K562 (cell line): Measurements from ENCODE around the gene COPE. TPM values are rescaled to one million over a fixed set of nuclear protein-coding genes. Genes with fewer than 3 reads are reported as not detected.

Experiments
- ATF3 ChIP-seq, 2 experiments: fragments of 450-650 bp in 1 of 2; sonication (generic) in 1 of 2; formaldehyde crosslinking in 1 of 2; IDR thresholded peaks in 1 of 2; conservative IDR thresholded peaks in 1 of 2; 2 replicates each; pipeline versions ENCODE4 v1.6.1 to v1.8.1; 2016 to 2023; ENCODE audit warnings: mild to moderate bottlenecking in 2 of 2, moderate library complexity in 2 of 2, inconsistent platforms in 1 of 2, missing genetic modification reagents in 1 of 2
- ERF ChIP-seq: fragments of 450-650 bp; formaldehyde crosslinking; IDR thresholded peaks from 2 replicates; pipeline ENCODE4 v1.4.0; 2020; ENCODE audit warnings: mild to moderate bottlenecking, mixed read lengths
- HNRNPL ChIP-seq: fragments of 200-400 bp; formaldehyde crosslinking; IDR thresholded peaks from 2 replicates; pipeline ENCODE4 v1.6.1; 2017; ENCODE audit warnings: low read depth, mild to moderate bottlenecking, low read length
- KDM2B ChIP-seq: fragments of 250-450 bp; sonication (Bioruptor Pico); IDR thresholded peaks from 2 replicates; pipeline ENCODE4 v1.8.0; 2021; ENCODE audit warnings: mild to moderate bottlenecking, moderate library complexity
- NONO ChIP-seq, 2 experiments: fragments of 200-400 bp in 1 of 2; fragments of 450-650 bp in 1 of 2; formaldehyde crosslinking in 1 of 2; IDR thresholded peaks; 2 replicates each; pipeline ENCODE4 v1.6.1; 2017; ENCODE audit warnings: low read depth in 2 of 2, mild to moderate bottlenecking in 2 of 2, moderate library complexity in 2 of 2, low read length in 1 of 2
- RB1 ChIP-seq: fragments of 450-650 bp; IDR thresholded peaks from 2 replicates; pipeline ENCODE4 v1.6.1; 2017; ENCODE audit warnings: low read depth, mild to moderate bottlenecking
- RBFOX2 ChIP-seq: fragments of 200-400 bp; formaldehyde crosslinking; IDR thresholded peaks from 2 replicates; pipeline ENCODE4 v1.6.1; 2017; ENCODE audit warnings: low read depth, mild to moderate bottlenecking, low read length, moderate library complexity
- REST ChIP-seq, 2 experiments: fragments of 450-650 bp; formaldehyde crosslinking in 1 of 2; IDR thresholded peaks; 2 replicates each; pipeline versions ENCODE4 v1.4.0 to v1.6.1; 2014 to 2020; ENCODE audit warnings: mild to moderate bottlenecking in 2 of 2, borderline replicate concordance in 1 of 2, low read depth in 1 of 2
- TFAM ChIP-seq: fragments of 250-450 bp; sonication (Bioruptor Pico); conservative IDR thresholded peaks from 2 replicates; pipeline ENCODE4 v1.5.0; 2021; ENCODE audit warnings: mild to moderate bottlenecking, moderate library complexity
- VEZF1 ChIP-seq: fragments of 200-800 bp; sonication (Bioruptor generic); IDR thresholded peaks from 2 replicates; pipeline ENCODE4 v1.6.1; 2017; ENCODE audit warnings: missing genetic modification characterization, missing compliant biosample characterization
- YY1 ChIP-seq, 3 experiments: IDR thresholded peaks; 2 replicates each; pipeline ENCODE4 v1.6.1; 2011; ENCODE audit warnings: low read length in 2 of 3, mild to moderate bottlenecking in 2 of 3, moderate library complexity in 2 of 3, borderline replicate concordance in 1 of 3, control low read depth in 1 of 3, low read depth in 1 of 3; ENCODE audit not compliant: insufficient read depth in 3 of 3, insufficient replicate concordance in 2 of 3, control insufficient read depth in 1 of 3, insufficient read length in 1 of 3; ENCODE audit errors: extremely low read depth in 1 of 3
- ZNF174 ChIP-seq: fragments of 250-450 bp; sonication (Bioruptor Pico); IDR thresholded peaks from 2 replicates; pipeline ENCODE4 v1.4.0; 2020; ENCODE audit warnings: mild to moderate bottlenecking
- polyA plus RNA-seq, 8 experiments: library from polyadenylated mRNA; depleted of rRNA in 4 of 8; stranded (reverse) in 5 of 8; unstranded in 3 of 8; fragments of >200 nt; fragmentation: Nextera tagmentation in 2 of 8; fragmentation: Illumina TruSeq in 1 of 8; extraction: Ambion mirVana in 2 of 8; extraction: Trizol in 1 of 8; gene quantifications; 2 replicates each; pipeline versions ENCODE4 v1.2.1 to v1.2.3, GENCODE V29; 2011 to 2014; ENCODE audit warnings: inconsistent platforms in 1 of 8, missing spikeins in 1 of 8
- total RNA-seq, 7 experiments: library from RNA; depleted of rRNA in 6 of 7; stranded (reverse); fragments of >200 nt in 6 of 7; fragmentation: Illumina TruSeq in 2 of 7; extraction: Trizol in 2 of 7; gene quantifications; 2 replicates each; pipeline versions ENCODE4 v1.2.1 to v1.2.3, GENCODE V29; 2011 to 2021; ENCODE audit warnings: low replicate concordance in 1 of 7

Gene COPE
- total and polyA plus RNA-seq, 9 of the 15 experiments (the other 6 are each of a cell fraction or from before 2014, with no cell fraction given), result 5.8 to 273 (median 147) TPM

GRCh38 chr19:18940769-18941627 is 21.8 kb upstream of the COPE start, which contains the start of gene HOMER3 (continued):
- TF ChIP-seq HNRNPL (no peak), RB1 (peak; percentile 74; the same call in 1 of the 2 replicates), ZNF174 (CRISPR knock-in tag) (no peak), TFAM (CRISPR knock-in tag) (no peak), VEZF1 (CRISPR knock-in tag) (peak; percentile 98), YY1 (IDR thresholded peaks at IDR 0.05; ENCODE audit: borderline replicate concordance in 1 of 3, control insufficient read depth in 1 of 3, extremely low read depth in 1 of 3, insufficient read depth in 3 of 3, insufficient read length in 1 of 3, insufficient replicate concordance in 2 of 3, low read depth in 1 of 3, low read length in 2 of 3) (peak in 1 of 3 experiments; percentile 34), RBFOX2 (peak; percentile 35; the same call in 1 of the 2 replicates), ERF (CRISPR knock-in tag) (0 out of 2 replicates have a peak, but pooled peaks have one; percentile 61), REST (IDR thresholded peaks at IDR 0.05; ENCODE audit: borderline replicate concordance) (no peak), REST (CRISPR knock-in tag; IDR thresholded peaks at IDR 0.05; ENCODE audit: low read depth) (0 out of 2 replicates have a peak, but pooled peaks have one; percentile 29), ATF3 (IDR thresholded peaks at IDR 0.05) (no peak), ATF3 (CRISPR knock-in tag; conservative IDR thresholded peaks at IDR 0.05) (no peak), NONO (IDR thresholded peaks at IDR 0.05; ENCODE audit: low read depth in 2 of 2, low read length in 1 of 2) (peak in 1 of 2 experiments; percentile 73; a peak in 1 of 4 replicates), KDM2B (CRISPR knock-in tag) (0 out of 2 replicates have a peak, but pooled peaks have one; percentile 23)
